ENCODE data around the gene CAMSAP3.
A peak's percentile ranks its signal among the peaks of the same experiment; 100 is the strongest.

CAMSAP3 gene

GRCh38 chr19:7650148-7650547 is 54.5 kb downstream of the CAMSAP3 start:
- DNase-seq (ENCODE audit: low spot score), result no peak
- no peak for TF ChIP-seq CTCF (conservative IDR thresholded peaks at IDR 0.05; ENCODE audit: low read depth)
- ChIA-PET CTCF (no interaction called here), POLR2A (ENCODE audit: low non-redundant PET) (interaction anchor here (0.6 kb wide), 1 partner anchor 253 kb away, joined by 5 read pairs; no protein-coding TSS in a partner anchor)
- no peak overlapping the region for H3K27ac ChIP-seq

GRCh38 chr19:7652061-7652641 is 56.5 kb downstream of the CAMSAP3 start:
- POLR2A ChIA-PET (ENCODE audit: low non-redundant PET), result no interaction called here

GRCh38 chr19:7654401-7654800 is 58.7 kb downstream of the CAMSAP3 start:
- ChIA-PET POLR2A (ENCODE audit: low non-redundant PET) (no interaction called here), CTCF (interaction anchor here (0.5 kb wide), 1 partner anchor 10 kb away, joined by 3 read pairs; no protein-coding TSS in a partner anchor)
- TF ChIP-seq CTCF (conservative IDR thresholded peaks at IDR 0.05; ENCODE audit: low read depth), result no peak
- H3K27ac ChIP-seq, result no peak overlapping the region
- DNase-seq (ENCODE audit: low spot score), result peak; percentile 33

More at GRCh38 chr19:7652061-7652641, 56.5 kb downstream of the CAMSAP3 start:
- peak overlapping the region; percentile 44 for H3K27ac ChIP-seq
- TF ChIP-seq CTCF (conservative IDR thresholded peaks at IDR 0.05; ENCODE audit: low read depth), result peak; percentile 94
- CTCF ChIA-PET, result interaction anchor here (0.8 to 1.6 kb wide), 2 partner anchors 14 to 1056 kb away, joined by 3 to 4 read pairs; no protein-coding TSS in a partner anchor
- DNase-seq (ENCODE audit: low spot score), result peak; percentile 78

GRCh38 chr19:7655581-7655980 is 59.9 kb downstream of the CAMSAP3 start:
- no peak for TF ChIP-seq CTCF (conservative IDR thresholded peaks at IDR 0.05; ENCODE audit: low read depth)
- DNase-seq (ENCODE audit: low spot score), result no peak
- POLR2A ChIA-PET (ENCODE audit: low non-redundant PET), result no interaction called here
- no peak overlapping the region for H3K27ac ChIP-seq
- CTCF ChIA-PET, result no interaction called here

- no peak for DNase-seq (ENCODE audit: low spot score)
- POLR2A ChIA-PET (ENCODE audit: low non-redundant PET), result interaction anchor here (0.6 kb wide), 1 partner anchor 27 kb away, joined by 6 read pairs; no protein-coding TSS in a partner anchor
- no peak overlapping the region for H3K27ac ChIP-seq
- TF ChIP-seq CTCF (conservative IDR thresholded peaks at IDR 0.05; ENCODE audit: low read depth), result no peak
- CTCF ChIA-PET, result interaction anchor here (0.6 to 0.7 kb wide), 3 partner anchors 15 to 45 kb away, joined by 3 read pairs; partner anchors contain the start of gene FCER2
Measured at GRCh38 chr19:7657131-7657751, 61.6 kb downstream of the CAMSAP3 start.

GRCh38 chr19:7658219-7658686 is 62.6 kb downstream of the CAMSAP3 start:
- no peak overlapping the region for H3K27ac ChIP-seq
- DNase-seq (ENCODE audit: low spot score), result no peak
- ChIA-PET POLR2A (ENCODE audit: low non-redundant PET) (no interaction called here), CTCF (interaction anchor here (0.7 kb wide), 1 partner anchor 16 kb away, joined by 3 read pairs; no protein-coding TSS in a partner anchor)
- no peak for TF ChIP-seq CTCF (conservative IDR thresholded peaks at IDR 0.05; ENCODE audit: low read depth)
